HEK293 (cell line): ENCODE results near the gene BLOC1S6.
A peak's percentile ranks its signal among the peaks of the same experiment; 100 is the strongest.

ENCODE experiments used
- CTCF ChIP-seq: fragments of 450-650 bp; formaldehyde crosslinking; IDR thresholded peaks from 2 replicates; pipeline ENCODE4 v1.5.1; 2016; ENCODE audit warnings: missing biosample characterization, missing genetic modification characterization
- GLIS2 ChIP-seq: fragments of 450-650 bp; formaldehyde crosslinking; IDR thresholded peaks from 2 replicates; pipeline ENCODE4 v1.5.1; 2016; ENCODE audit warnings: missing biosample characterization, missing genetic modification characterization
- PRDM10 ChIP-seq: fragments of 450-650 bp; formaldehyde crosslinking; IDR thresholded peaks from 2 replicates; pipeline ENCODE4 v1.5.1; 2016; ENCODE audit warnings: missing biosample characterization, missing genetic modification characterization
- PRDM4 ChIP-seq: fragments of 450-650 bp; formaldehyde crosslinking; IDR thresholded peaks from 2 replicates; pipeline ENCODE4 v1.5.1; 2017; ENCODE audit warnings: missing biosample characterization, missing genetic modification characterization
- REPIN1 ChIP-seq: fragments of 450-650 bp; formaldehyde crosslinking; IDR thresholded peaks from 2 replicates; pipeline ENCODE4 v1.5.1; 2017; ENCODE audit warnings: missing biosample characterization, missing genetic modification characterization, low read depth
- TSHZ1 ChIP-seq: fragments of 450-650 bp; formaldehyde crosslinking; IDR thresholded peaks from 2 replicates; pipeline ENCODE4 v1.5.1; 2016; ENCODE audit warnings: missing biosample characterization, missing genetic modification characterization, borderline replicate concordance
- ZBTB10 ChIP-seq: fragments of 450-650 bp; formaldehyde crosslinking; IDR thresholded peaks from 2 replicates; pipeline ENCODE4 v1.5.1; 2016; ENCODE audit warnings: missing biosample characterization, missing genetic modification characterization
- ZBTB17 ChIP-seq: fragments of 450-650 bp; formaldehyde crosslinking; IDR thresholded peaks from 2 replicates; pipeline ENCODE4 v1.5.1; 2016; ENCODE audit warnings: missing biosample characterization, missing genetic modification characterization
- ZNF133 ChIP-seq: fragments of 450-650 bp; formaldehyde crosslinking; IDR thresholded peaks from 2 replicates; pipeline ENCODE4 v1.5.1; 2016; ENCODE audit warnings: missing biosample characterization, missing genetic modification characterization
- ZNF211 ChIP-seq: fragments of 450-650 bp; formaldehyde crosslinking; IDR thresholded peaks from 2 replicates; pipeline ENCODE4 v1.5.1; 2016; ENCODE audit warnings: low read depth, missing biosample characterization, missing genetic modification characterization
- ZNF23 ChIP-seq: fragments of 450-650 bp; formaldehyde crosslinking; IDR thresholded peaks from 2 replicates; pipeline ENCODE4 v1.5.1; 2016; ENCODE audit warnings: missing biosample characterization, missing genetic modification characterization, borderline replicate concordance
- ZNF248 ChIP-seq: fragments of 450-650 bp; formaldehyde crosslinking; IDR thresholded peaks from 2 replicates; pipeline ENCODE4 v1.5.1; 2017; ENCODE audit warnings: missing biosample characterization, missing genetic modification characterization
- ZNF394 ChIP-seq: fragments of 450-650 bp; formaldehyde crosslinking; IDR thresholded peaks from 2 replicates; pipeline ENCODE4 v1.5.1; 2016; ENCODE audit warnings: missing biosample characterization, missing genetic modification characterization, mild to moderate bottlenecking, moderate library complexity, borderline replicate concordance
- ZNF398 ChIP-seq: fragments of 450-650 bp; formaldehyde crosslinking; IDR thresholded peaks from 2 replicates; pipeline ENCODE4 v1.5.1; 2017; ENCODE audit warnings: missing biosample characterization, missing genetic modification characterization
- ZNF426 ChIP-seq: fragments of 450-650 bp; formaldehyde crosslinking; IDR thresholded peaks from 2 replicates; pipeline ENCODE4 v1.5.1; 2017; ENCODE audit warnings: missing biosample characterization, missing genetic modification characterization, mild to moderate bottlenecking, inconsistent platforms, moderate library complexity
- ZNF621 ChIP-seq: fragments of 450-650 bp; formaldehyde crosslinking; IDR thresholded peaks from 2 replicates; pipeline ENCODE4 v1.5.1; 2017; ENCODE audit warnings: missing biosample characterization, missing genetic modification characterization
- ZNF747 ChIP-seq: fragments of 450-650 bp; formaldehyde crosslinking; IDR thresholded peaks from 2 replicates; pipeline ENCODE4 v1.5.1; 2016; ENCODE audit warnings: missing biosample characterization, missing genetic modification characterization
- ZNF785 ChIP-seq: fragments of 450-650 bp; formaldehyde crosslinking; IDR thresholded peaks from 2 replicates; pipeline ENCODE4 v1.5.1; 2016; ENCODE audit warnings: missing biosample characterization, missing genetic modification characterization
- TF ChIP-seq, protein P1 (sequence below): fragments of 450-650 bp; formaldehyde crosslinking; IDR thresholded peaks from 2 replicates; pipeline ENCODE4 v1.5.1; 2017; ENCODE audit warnings: missing biosample characterization, missing genetic modification characterization

The BLOC1S6 gene

GRCh38 chr15:45635191-45635638, 48.0 kb downstream of the BLOC1S6 start (continued):
- TF ChIP-seq ZNF133 (tag by site-specific recombination) (no peak), ZNF621 (tag by site-specific recombination) (no peak), CTCF (tag by site-specific recombination) (peak; percentile 74), ZBTB17 (tag by site-specific recombination) (peak; percentile 56; the same call in 1 of the 2 replicates), ZNF394 (tag by site-specific recombination) (peak; percentile 32; the same call in 1 of the 2 replicates), REPIN1 (tag by site-specific recombination) (no peak), ZNF23 (tag by site-specific recombination) (no peak), ZNF426 (tag by site-specific recombination) (no peak), ZNF785 (tag by site-specific recombination) (no peak), ZNF211 (tag by site-specific recombination) (no peak), ZNF398 (0 out of 2 replicates have a peak, but pooled peaks have one; percentile 14), ZBTB10 (tag by site-specific recombination) (no peak; the same call in 1 of the 2 replicates), GLIS2 (tag by site-specific recombination) (peak; percentile 10; the same call in 1 of the 2 replicates), PRDM4 (peak; percentile 24; the same call in 1 of the 2 replicates), TSHZ1 (no peak), PRDM10 (tag by site-specific recombination) (0 out of 2 replicates have a peak, but pooled peaks have one; percentile 36), ZNF747 (tag by site-specific recombination) (no peak), ZNF248 (tag by site-specific recombination) (no peak)
- TF ChIP-seq, protein P1, sequence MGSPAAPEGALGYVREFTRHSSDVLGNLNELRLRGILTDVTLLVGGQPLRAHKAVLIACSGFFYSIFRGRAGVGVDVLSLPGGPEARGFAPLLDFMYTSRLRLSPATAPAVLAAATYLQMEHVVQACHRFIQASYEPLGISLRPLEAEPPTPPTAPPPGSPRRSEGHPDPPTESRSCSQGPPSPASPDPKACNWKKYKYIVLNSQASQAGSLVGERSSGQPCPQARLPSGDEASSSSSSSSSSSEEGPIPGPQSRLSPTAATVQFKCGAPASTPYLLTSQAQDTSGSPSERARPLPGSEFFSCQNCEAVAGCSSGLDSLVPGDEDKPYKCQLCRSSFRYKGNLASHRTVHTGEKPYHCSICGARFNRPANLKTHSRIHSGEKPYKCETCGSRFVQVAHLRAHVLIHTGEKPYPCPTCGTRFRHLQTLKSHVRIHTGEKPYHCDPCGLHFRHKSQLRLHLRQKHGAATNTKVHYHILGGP (tag by site-specific recombination) = no peak
